Chondrocyte (in vitro differentiated cells): ENCODE data around the gene OTOP2. TPM values are rescaled to one million over a fixed set of nuclear protein-coding genes. Genes with fewer than 3 reads are reported as not detected.
A peak's percentile ranks its signal among the peaks of the same experiment; 100 is the strongest.

ENCODE experiments used
- DNase-seq: peaks from one replicate; pipeline ENCODE4 v3.0.0; 2021; ENCODE audit warnings: mixed read lengths, low spot score
- H3K27ac Mint-ChIP-seq: one replicate; pipeline ENCODE4 v1.8.0; 2021; ENCODE audit warnings: mild to moderate bottlenecking, moderate library complexity, mixed read lengths; ENCODE audit not compliant: unreplicated experiment
- H3K27me3 Mint-ChIP-seq: 2 replicates; pipeline ENCODE4 v1.8.0; 2021; ENCODE audit warnings: low read depth, mixed read lengths
- H3K36me3 Mint-ChIP-seq: 2 replicates; pipeline ENCODE4 v1.8.0; 2021; ENCODE audit warnings: low read depth, mixed read lengths
- H3K4me1 Mint-ChIP-seq: 2 replicates; pipeline ENCODE4 v1.8.0; 2021; ENCODE audit warnings: low read depth, mild to moderate bottlenecking, mixed read lengths
- H3K4me3 Mint-ChIP-seq: one replicate; pipeline ENCODE4 v1.8.0; 2021; ENCODE audit warnings: mild to moderate bottlenecking, moderate library complexity, mixed read lengths; ENCODE audit not compliant: unreplicated experiment
- H3K9me3 Mint-ChIP-seq: 2 replicates; pipeline ENCODE4 v1.8.0; 2021; ENCODE audit warnings: low read depth, mixed read lengths
- CTCF ChIP-seq: fragments of 200-600 bp; sonication (generic); IDR thresholded peaks from 2 replicates; pipeline ENCODE4 v1.5.0; 2021; ENCODE audit warnings: antibody characterized with exemption, mild to moderate bottlenecking, moderate library complexity
- total RNA-seq: library from RNA; stranded (reverse); gene quantifications from 3 replicates; pipeline ENCODE4 v1.2.1, GENCODE V29; 2021

Gene OTOP2
- total RNA-seq, 1 donor from 2014 or later = not detected

- H3K4me1 Mint-ChIP-seq = no peaks in the 10 kb centered on the region
- no peaks in the 10 kb centered on the region for H3K9me3 Mint-ChIP-seq
- peaks cover 32% of the 10 kb centered on the region for H3K27me3 Mint-ChIP-seq
- DNase-seq = no peak
- no peak overlapping the region for H3K4me3 Mint-ChIP-seq
- H3K27ac Mint-ChIP-seq = peak overlapping the region; percentile 45
- no peak for TF ChIP-seq CTCF
- no peaks in the 10 kb centered on the region for H3K36me3 Mint-ChIP-seq
Measured at GRCh38 chr17:74920306-74920620, 3.8 kb upstream of the OTOP2 start.

GRCh38 chr17:74920642-74921025, 3.4 kb upstream of the OTOP2 start:
- Mint-ChIP-seq H3K36me3 (no peaks in the 10 kb centered on the region), H3K4me3 (no peak overlapping the region), H3K4me1 (no peaks in the 10 kb centered on the region), H3K27me3 (peaks cover 36% of the 10 kb centered on the region), H3K27ac (no peak overlapping the region), H3K9me3 (no peaks in the 10 kb centered on the region)
- no peak for DNase-seq
- TF ChIP-seq CTCF = no peak

GRCh38 chr17:74921026-74921681, 2.9 kb upstream of the OTOP2 start:
- DNase-seq = no peak
- no peak overlapping the region for H3K4me3 Mint-ChIP-seq
- no peak overlapping the region for H3K27ac Mint-ChIP-seq
- no peaks in the 10 kb centered on the region for H3K4me1 Mint-ChIP-seq
- H3K27me3 Mint-ChIP-seq = peaks cover 39% of the 10 kb centered on the region
- no peaks in the 10 kb centered on the region for H3K9me3 Mint-ChIP-seq
- no peaks in the 10 kb centered on the region for H3K36me3 Mint-ChIP-seq
- TF ChIP-seq CTCF = no peak

GRCh38 chr17:74921769-74922168, 2.3 kb upstream of the OTOP2 start:
- H3K27ac Mint-ChIP-seq = no peak overlapping the region
- no peak overlapping the region for H3K4me3 Mint-ChIP-seq
- no peaks in the 10 kb centered on the region for H3K36me3 Mint-ChIP-seq
- no peak for TF ChIP-seq CTCF
- no peaks in the 10 kb centered on the region for H3K9me3 Mint-ChIP-seq
- DNase-seq = no peak
- peaks cover 41% of the 10 kb centered on the region for H3K27me3 Mint-ChIP-seq
- no peaks in the 10 kb centered on the region for H3K4me1 Mint-ChIP-seq

GRCh38 chr17:74922172-74922571, 1.9 kb upstream of the OTOP2 start:
- Mint-ChIP-seq H3K36me3 (no peaks in the 10 kb centered on the region), H3K27me3 (peaks cover 37% of the 10 kb centered on the region), H3K9me3 (no peaks in the 10 kb centered on the region), H3K27ac (no peak overlapping the region), H3K4me3 (no peak overlapping the region), H3K4me1 (no peaks in the 10 kb centered on the region)
- TF ChIP-seq CTCF = no peak
- DNase-seq = no peak
